ENCODE measurements around the gene KCND2.

GRCh38 chr7:120227255-120227654, 45.7 kb upstream of the KCND2 start:
- TF ChIP-seq, protein P1, sequence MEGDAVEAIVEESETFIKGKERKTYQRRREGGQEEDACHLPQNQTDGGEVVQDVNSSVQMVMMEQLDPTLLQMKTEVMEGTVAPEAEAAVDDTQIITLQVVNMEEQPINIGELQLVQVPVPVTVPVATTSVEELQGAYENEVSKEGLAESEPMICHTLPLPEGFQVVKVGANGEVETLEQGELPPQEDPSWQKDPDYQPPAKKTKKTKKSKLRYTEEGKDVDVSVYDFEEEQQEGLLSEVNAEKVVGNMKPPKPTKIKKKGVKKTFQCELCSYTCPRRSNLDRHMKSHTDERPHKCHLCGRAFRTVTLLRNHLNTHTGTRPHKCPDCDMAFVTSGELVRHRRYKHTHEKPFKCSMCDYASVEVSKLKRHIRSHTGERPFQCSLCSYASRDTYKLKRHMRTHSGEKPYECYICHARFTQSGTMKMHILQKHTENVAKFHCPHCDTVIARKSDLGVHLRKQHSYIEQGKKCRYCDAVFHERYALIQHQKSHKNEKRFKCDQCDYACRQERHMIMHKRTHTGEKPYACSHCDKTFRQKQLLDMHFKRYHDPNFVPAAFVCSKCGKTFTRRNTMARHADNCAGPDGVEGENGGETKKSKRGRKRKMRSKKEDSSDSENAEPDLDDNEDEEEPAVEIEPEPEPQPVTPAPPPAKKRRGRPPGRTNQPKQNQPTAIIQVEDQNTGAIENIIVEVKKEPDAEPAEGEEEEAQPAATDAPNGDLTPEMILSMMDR (conservative IDR thresholded peaks at IDR 0.05), result no peak
- TF ChIP-seq EZH2 (IDR thresholded peaks at IDR 0.05; ENCODE audit: low read depth), result no peak
